Mucosa of rectum (tissue), 2 donors: ENCODE data around the gene LAPTM5.
A peak's percentile ranks its signal among the peaks of the same experiment; 100 is the strongest.

Source experiments
- H3K27ac ChIP-seq, 2 donors: one replicate each; pipeline ENCODE4 v1.7.0; 2013; ENCODE audit warnings: inconsistent platforms in 2 of 2, low read depth in 2 of 2, low read length in 2 of 2
- H3K27me3 ChIP-seq, 2 donors: one replicate each; pipeline ENCODE4 v1.7.0; 2013; ENCODE audit warnings: low read length in 2 of 2; ENCODE audit not compliant: control insufficient read depth in 2 of 2, insufficient read depth in 2 of 2
- H3K36me3 ChIP-seq, 2 donors: one replicate each; pipeline ENCODE4 v1.7.0; 2013; ENCODE audit warnings: low read length in 2 of 2; ENCODE audit not compliant: control insufficient read depth in 2 of 2, insufficient read depth in 2 of 2
- H3K4me1 ChIP-seq, 2 donors: one replicate each; pipeline ENCODE4 v1.7.0; 2013; ENCODE audit warnings: low read length in 2 of 2, mild to moderate bottlenecking in 1 of 2; ENCODE audit not compliant: control insufficient read depth in 2 of 2, insufficient read depth in 2 of 2
- H3K4me3 ChIP-seq, 2 donors: one replicate each; pipeline ENCODE4 v1.7.0; 2013; ENCODE audit warnings: low read length in 2 of 2
- H3K9ac ChIP-seq, 2 donors: one replicate each; pipeline ENCODE4 v1.7.0; 2013; ENCODE audit warnings: low read length in 2 of 2, low read depth in 1 of 2, mild to moderate bottlenecking in 1 of 2
- H3K9me3 ChIP-seq, 2 donors: one replicate each; pipeline ENCODE4 v1.7.0; 2013; ENCODE audit warnings: low read length in 2 of 2; ENCODE audit not compliant: control insufficient read depth in 2 of 2
- donor health status: healthy.
- donor health status: Normal muscosa, but diverticular disease.

The LAPTM5 gene

DNA sequence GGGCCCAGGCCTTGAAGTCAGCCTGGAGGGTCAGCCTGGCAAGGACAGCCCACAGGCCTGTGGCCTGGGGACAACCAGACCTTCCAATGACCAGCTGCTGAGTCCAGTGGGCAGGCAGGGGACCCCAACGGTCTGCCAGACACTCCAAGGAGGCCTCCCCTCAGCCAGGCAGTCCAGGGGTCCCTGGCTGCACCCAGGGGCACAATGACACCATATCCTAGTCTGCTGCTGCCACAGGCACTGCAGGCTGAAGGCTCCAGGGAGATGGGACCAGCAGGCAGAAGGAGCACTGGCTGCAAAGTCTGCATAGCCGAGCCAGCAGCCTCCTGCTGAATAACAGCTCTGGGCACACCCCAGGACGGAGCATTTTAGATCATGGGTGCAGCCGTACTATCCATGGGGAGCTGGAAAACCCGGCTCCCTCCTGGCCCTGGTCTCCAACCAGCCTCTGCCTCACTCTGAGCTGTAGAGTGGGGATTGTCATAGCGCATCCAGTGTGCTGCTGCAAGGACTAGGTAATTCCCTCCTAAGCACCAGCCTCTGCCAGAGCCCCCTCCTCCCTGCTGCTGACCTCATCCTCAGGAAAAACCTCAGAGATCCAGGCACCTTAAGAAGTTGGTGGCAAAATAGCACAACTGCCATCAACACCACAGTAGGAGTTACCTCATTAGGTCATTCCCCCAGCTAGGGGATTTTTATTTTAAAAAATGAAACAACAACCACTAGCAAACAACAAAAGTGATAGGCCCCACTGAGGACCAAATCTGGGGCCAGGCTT is 4.8 kb upstream of the LAPTM5 start:
- no peaks in the 10 kb centered on the region for H3K27me3 ChIP-seq
- no peaks in the 10 kb centered on the region for H3K9me3 ChIP-seq
- H3K27ac ChIP-seq: peak overlapping the region in 1 of 2 donors; percentile 41
- H3K36me3 ChIP-seq: no peaks in the 10 kb centered on the region
- peaks cover 0 to 18% of the 10 kb centered on the region in 2 donors for H3K4me1 ChIP-seq
- no peak overlapping the region for H3K9ac ChIP-seq
- H3K4me3 ChIP-seq: no peak overlapping the region

DNA sequence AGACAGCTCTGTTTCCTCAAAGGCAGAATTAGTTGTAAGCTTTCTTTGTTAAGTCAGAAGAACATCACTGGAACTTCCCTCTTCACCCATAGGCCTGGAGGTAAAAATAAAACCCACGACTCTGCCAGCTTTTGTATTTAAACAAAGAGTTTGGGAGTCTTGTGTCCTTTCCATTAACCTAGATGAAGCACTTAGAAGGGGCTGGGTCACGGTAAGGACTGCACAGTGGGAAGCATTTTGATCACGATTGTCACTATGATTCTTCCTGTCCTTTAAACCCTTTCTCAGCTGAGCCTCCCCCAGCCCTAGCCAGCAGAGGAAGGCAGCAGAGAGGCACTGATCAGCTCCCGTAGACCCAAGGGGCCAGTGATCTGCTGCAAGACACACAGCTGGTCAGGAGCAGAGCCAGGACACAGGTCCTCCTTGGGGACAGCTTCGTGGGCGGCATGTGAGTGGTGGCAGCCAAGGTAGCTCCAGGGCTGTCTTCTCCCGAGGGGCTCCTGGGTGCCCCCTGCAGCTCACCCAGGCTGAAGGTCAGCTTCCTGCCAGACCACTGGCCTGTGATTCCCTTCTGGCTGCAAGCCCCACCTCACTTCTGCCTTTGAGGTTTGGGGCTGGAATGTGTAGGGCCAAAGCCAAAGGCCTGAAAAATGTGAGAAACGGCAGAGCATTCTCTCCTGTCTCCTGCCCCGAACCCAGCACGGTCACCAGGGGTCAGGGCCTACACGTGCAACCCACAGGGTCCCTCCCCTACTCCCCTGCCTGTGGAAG is 4.0 kb upstream of the LAPTM5 start:
- Histone ChIP-seq H3K36me3 (no peaks in the 10 kb centered on the region), H3K9me3 (no peaks in the 10 kb centered on the region), H3K27me3 (no peaks in the 10 kb centered on the region), H3K4me3 (no peak overlapping the region), H3K9ac (no peak overlapping the region), H3K4me1 (peaks cover 0 to 18% of the 10 kb centered on the region in 2 donors), H3K27ac (peak overlapping the region in 1 of 2 donors; percentile 41)

DNA sequence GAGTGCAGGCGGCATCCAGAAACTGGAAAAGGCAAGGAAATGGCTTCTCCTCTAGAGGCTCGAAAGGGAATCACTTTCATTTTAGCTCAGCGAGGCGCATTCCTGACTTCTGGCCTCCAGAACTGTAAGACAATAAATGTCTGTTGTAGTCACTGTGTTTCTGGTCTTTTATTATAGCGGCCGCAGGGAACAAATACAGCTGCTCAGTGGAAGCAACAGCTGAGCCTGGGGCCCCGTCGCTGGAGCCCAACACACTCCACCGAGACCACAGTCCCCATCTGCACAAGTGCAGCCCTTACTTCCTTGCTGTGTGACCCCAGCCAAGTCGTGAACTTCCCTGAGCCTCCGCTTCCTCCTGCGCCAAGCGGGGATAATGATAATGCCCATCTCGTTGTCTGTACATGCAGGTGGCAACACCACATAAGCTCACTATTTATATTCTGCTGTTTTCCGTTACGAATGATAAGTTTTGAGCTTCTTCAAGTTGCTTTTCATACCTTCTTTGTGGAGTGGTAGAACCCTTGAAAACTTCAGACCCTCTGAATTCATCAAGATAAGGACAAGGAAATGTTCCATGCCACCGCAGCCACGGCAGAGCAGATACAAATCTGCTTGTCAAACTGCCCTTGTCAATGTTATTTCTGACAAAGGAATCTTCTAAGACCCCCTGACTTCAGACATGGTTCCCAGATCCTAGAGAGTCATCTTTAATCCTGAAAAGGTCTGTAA is 3.2 kb upstream of the LAPTM5 start:
- Histone ChIP-seq H3K4me3 (peak overlapping the region in 1 of 2 donors; percentile 26), H3K9ac (no peak overlapping the region), H3K27me3 (no peaks in the 10 kb centered on the region), H3K36me3 (no peaks in the 10 kb centered on the region), H3K27ac (peak overlapping the region in 1 of 2 donors; percentile 41), H3K4me1 (peaks cover 0 to 18% of the 10 kb centered on the region in 2 donors), H3K9me3 (no peaks in the 10 kb centered on the region)

DNA sequence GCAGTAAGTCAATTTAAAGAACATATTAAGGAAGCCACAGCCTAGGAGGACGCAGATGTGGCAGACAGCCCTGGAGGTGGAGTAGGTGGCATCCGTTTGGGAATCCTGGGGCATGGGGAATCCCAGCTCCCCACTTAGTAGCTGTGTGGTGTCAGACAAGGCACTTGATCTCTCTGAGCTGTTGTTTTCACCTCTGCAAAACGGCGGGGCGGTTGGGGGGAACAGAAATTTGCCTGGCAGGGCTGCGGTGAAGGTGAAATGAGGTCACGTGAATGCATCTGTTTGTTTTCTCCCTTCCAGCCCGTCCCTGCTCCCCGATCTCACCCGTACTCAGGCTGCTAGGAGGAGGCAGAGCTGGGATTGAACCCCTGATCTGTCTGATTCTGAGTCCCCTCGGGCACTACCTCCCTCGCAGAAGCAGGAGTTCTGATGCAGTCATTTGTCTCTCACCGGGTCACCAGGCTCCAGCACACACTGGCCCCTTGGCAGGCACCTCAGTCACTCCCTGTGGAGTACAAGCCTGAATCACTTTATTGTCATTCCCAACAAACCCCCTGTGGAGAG is 2.2 kb upstream of the LAPTM5 start:
- no peaks in the 10 kb centered on the region for H3K27me3 ChIP-seq
- peak overlapping the region in 1 of 2 donors; percentile 20 for H3K4me3 ChIP-seq
- H3K27ac ChIP-seq: peak overlapping the region in 1 of 2 donors; percentile 16
- H3K36me3 ChIP-seq: no peaks in the 10 kb centered on the region
- peaks cover 0 to 20% of the 10 kb centered on the region in 2 donors for H3K4me1 ChIP-seq
- peak overlapping the region in 1 of 2 donors; percentile 47 for H3K9ac ChIP-seq
- no peaks in the 10 kb centered on the region for H3K9me3 ChIP-seq

DNA sequence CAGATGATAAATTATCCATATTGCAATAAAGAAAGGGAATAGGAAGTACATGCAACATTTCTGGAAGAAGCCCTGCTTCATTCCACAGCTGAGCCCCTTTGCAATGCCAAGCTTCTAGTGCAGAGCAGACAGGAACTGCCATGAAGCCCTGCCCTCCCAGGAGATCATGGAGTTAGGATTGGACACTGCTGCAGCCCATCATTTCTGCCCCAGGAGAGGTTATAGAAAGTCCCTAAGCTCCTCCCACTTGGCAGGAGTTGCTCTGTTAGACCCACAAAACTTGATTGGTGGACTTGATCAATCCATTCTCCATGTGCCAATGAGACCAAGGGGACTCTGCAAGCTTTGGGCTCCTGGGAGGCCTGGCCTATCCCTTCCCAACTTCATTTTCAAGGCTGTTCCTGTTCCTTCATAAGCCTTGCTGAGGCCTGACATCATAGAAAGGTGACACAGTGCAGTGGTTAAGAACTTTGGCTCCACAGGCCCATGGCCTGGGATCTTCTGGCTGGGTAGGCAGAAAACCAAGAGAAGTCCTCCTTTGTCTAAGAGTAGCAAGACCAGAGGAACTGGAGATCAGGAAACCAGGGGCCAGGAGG is 1.3 kb upstream of the LAPTM5 start:
- Histone ChIP-seq H3K4me3 (no peak overlapping the region), H3K27ac (no peak overlapping the region), H3K4me1 (peaks cover 0 to 22% of the 10 kb centered on the region in 2 donors), H3K27me3 (no peaks in the 10 kb centered on the region), H3K9me3 (no peaks in the 10 kb centered on the region), H3K9ac (no peak overlapping the region), H3K36me3 (no peaks in the 10 kb centered on the region)

DNA sequence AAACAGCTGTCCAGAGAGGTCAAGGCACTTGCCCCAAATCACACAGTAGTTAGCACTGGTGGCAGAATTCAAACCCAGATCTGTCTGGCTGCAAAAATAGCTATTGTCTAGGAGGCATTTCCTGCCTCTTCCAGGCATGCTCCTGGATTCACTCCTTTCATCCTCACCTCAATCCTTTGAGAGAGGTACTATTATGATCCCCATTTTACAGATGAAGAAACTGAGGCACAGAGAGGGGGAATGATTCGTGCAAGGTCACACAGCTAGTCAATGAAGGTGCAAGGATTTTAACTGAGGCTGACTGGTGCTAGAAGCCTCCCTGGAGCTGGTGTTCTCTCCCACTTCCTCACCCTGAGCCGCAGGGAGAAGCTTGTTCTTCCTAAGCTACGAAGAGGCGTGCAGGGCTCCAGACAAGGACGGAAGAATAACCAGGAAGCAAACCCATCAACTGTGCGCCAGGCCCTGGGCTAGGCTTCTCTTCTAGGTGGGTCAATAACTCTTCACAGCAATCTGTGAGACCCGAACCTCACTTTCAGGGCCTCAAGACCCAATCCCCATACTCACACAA is 631 bp upstream of the LAPTM5 start:
- Histone ChIP-seq H3K4me3 (peak overlapping the region in 1 of 2 donors; percentile 79), H3K27me3 (no peaks in the 10 kb centered on the region), H3K9me3 (no peaks in the 10 kb centered on the region), H3K9ac (peak overlapping the region in 1 of 2 donors; percentile 34), H3K4me1 (peaks cover 0 to 22% of the 10 kb centered on the region in 2 donors), H3K27ac (peak overlapping the region; percentile 78 to 88), H3K36me3 (no peaks in the 10 kb centered on the region)

DNA sequence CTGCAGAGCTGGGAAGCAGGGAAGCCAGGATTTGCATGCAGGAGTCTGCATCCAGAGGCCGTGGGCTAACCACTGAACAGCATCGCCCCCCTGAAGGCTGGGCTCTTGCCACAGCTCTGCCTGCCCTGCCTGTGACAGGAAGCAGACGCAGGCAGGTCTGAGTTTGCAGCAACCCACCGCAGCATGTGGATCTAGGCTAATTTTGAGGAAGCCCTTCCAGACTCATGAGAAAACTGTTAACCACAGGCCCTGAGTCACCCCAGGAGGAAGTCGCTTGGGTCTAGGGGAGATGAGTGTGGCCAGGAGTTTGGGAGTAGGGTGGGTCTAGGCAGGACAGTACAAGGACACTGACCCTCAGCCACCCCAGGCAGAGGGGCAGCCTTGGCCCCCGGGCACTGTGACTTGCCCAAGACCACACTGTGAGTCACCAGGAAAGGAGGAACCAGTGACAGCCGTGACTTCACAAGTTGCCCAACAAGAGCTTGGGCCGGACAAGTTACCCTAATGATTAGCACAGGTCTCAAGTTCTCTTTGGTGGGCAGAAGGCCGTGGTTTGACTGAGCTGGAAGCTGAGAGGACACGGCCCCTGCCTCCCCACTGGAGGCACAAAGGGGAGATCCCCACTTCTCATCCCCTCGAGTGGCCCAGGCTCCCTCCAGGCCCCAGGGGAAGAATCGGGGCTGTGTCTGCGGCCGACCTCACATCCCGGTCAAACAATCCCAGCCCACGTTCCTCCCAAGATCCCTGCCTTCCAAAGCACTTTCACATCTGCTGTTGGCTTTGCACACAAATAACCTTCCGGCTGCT is 826 bp downstream of the LAPTM5 start:
- Histone ChIP-seq H3K27me3 (no peaks in the 10 kb centered on the region), H3K36me3 (no peaks in the 10 kb centered on the region), H3K4me1 (peaks cover 0 to 23% of the 10 kb centered on the region in 2 donors), H3K9ac (peak overlapping the region; percentile 71 to 83), H3K27ac (peak overlapping the region; percentile 78 to 88), H3K4me3 (peak overlapping the region; percentile 47 to 79), H3K9me3 (no peaks in the 10 kb centered on the region)

DNA sequence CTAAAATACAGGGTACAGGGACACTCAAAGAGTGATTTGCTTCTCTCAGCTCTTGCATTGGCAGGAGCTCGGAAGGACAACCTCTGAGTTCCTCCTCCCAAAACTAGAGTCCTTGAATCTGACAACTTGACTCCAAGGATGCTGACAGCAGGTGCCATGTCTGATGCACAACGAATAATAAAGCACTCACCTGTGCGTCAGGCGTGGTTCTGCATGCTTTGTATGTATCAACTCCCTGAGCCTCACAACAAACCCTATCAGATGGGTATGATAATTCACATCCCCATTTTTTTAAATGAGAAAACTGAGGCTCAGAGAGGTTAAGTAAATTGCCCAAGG is 1.4 kb downstream of the LAPTM5 start:
- Histone ChIP-seq H3K4me1 (peaks cover 0 to 21% of the 10 kb centered on the region in 2 donors), H3K9ac (peak overlapping the region; percentile 50 to 83), H3K4me3 (peak overlapping the region; percentile 6 to 79), H3K36me3 (no peaks in the 10 kb centered on the region), H3K9me3 (no peaks in the 10 kb centered on the region), H3K27ac (peak overlapping the region; percentile 49 to 88), H3K27me3 (no peaks in the 10 kb centered on the region)

DNA sequence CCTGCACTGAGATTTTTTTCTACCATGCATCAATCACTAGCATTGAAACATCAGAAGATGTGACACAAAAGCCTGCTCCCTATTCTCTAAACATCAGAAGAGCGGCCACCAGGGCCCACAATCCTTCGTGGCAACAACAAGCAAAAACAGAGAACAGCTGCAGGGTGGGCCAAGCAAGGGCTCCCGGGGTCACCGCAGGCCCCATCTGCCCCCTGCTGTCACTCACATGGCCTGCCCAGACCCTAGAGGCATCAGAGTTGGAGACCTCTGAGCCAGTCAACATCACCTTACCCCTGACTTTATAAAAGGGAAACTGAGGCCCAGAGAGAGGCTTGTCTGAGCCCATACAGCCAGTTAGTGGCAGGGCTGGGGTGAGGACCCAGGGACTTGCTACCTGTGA is 1.8 kb downstream of the LAPTM5 start:
- H3K27me3 ChIP-seq: no peaks in the 10 kb centered on the region
- H3K9ac ChIP-seq: peak overlapping the region; percentile 26 to 50
- H3K36me3 ChIP-seq: no peaks in the 10 kb centered on the region
- peaks cover 0 to 19% of the 10 kb centered on the region in 2 donors for H3K4me1 ChIP-seq
- peak overlapping the region; percentile 6 to 79 for H3K4me3 ChIP-seq
- H3K27ac ChIP-seq: peak overlapping the region; percentile 49 to 88
- no peaks in the 10 kb centered on the region for H3K9me3 ChIP-seq
